ENCODE measurements around the gene ACER3. TPM values are rescaled to one million over a fixed set of nuclear protein-coding genes. Genes with fewer than 3 reads are reported as not detected.

ACER3 gene
- polyA plus RNA-seq, 1 experiment, result 11.2 TPM

DNA sequence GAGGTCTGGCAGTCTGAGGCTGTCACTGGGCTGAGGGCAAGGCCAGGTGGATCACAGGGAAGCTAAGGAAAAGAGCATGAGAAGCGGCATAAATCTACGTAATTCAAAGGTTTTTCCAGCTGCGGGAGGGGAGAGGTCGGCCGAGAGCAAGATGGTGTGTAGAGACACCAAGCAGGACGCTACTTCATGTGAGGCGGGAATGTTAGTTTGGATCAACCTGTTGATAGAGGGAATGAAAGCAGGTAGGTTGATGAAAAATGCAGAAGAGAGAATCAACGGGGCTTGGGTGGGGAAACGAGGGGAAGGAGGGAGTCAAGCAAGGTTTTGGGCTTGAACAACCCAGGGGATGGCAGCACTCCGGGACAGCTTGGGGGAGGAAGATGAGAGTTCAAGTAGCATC lies 176.3 kb downstream of the ACER3 start:
- Histone ChIP-seq H3K27ac (ENCODE audit: low read depth, low read length) (no peak overlapping the region), H3K4me3 (ENCODE audit: low read depth, low read length) (no peak overlapping the region), H3K27me3 (ENCODE audit: control insufficient read depth, insufficient read depth, low read length) (peaks cover 14% of the 10 kb centered on the region), H3K9me3 (ENCODE audit: control insufficient read depth, insufficient read depth, low read length) (peaks cover 5% of the 10 kb centered on the region; the same call in 1 of the 2 replicates)
- CTCF ChIA-PET, result interaction anchor here (2.5 kb wide), 1 partner anchor 117 kb away, joined by 8 read pairs; no protein-coding TSS in a partner anchor
- POLR2A ChIA-PET, result no interaction called here
- no peak for DNase-seq (ENCODE audit: low read depth, low spot score)
- no peak for TF ChIP-seq CTCF (IDR thresholded peaks at IDR 0.05; ENCODE audit: low read depth, low read length)

DNA sequence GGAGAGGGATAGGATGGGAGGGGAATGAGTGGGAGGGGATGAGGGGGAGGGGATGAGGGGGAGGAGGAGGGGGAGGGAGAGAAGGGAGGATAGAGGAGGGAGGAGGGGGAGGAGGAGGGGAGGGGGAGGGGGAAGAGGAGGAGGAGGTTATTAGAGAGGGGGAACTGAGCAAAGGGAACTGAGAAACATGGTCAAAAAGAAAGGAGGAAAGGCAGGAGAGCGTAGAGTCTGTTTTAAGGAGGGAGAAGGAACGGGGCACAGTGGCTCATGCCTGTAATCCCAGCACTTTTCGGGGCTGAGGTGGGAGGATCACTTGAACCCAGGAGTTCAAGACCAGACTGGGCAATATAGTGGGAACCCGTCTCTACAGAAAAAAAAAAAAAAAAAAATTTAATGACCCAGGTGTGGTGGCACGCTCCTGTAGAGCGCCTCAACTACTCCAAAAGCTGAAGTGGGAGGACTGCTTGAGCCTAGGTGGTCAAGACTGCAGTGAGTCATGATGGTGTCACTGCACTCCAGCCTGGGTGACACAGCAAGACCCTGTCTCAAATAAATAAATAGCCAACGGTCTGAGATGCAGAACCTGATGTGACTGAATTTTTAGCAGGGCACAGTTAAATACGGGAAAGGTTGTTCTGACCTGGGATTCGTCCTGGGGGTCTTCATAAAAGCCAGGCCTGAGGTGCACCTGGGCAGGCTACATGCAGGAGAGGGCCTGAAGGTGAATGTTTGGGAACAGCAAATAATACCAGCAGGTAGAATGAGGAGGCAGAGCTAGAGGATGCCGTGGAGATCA lies 177.5 kb downstream of the ACER3 start:
- ChIA-PET CTCF (interaction anchor here (0.9 to 2.5 kb wide), 3 partner anchors 118 to 303 kb away, joined by 5 to 16 read pairs (median 8); no protein-coding TSS in a partner anchor), POLR2A (no interaction called here)
- H3K9me3 ChIP-seq (ENCODE audit: control insufficient read depth, insufficient read depth, low read length), result peaks cover 5% of the 10 kb centered on the region; the same call in 1 of the 2 replicates
- DNase-seq (ENCODE audit: low read depth, low spot score), result no peak
- TF ChIP-seq CTCF (IDR thresholded peaks at IDR 0.05; ENCODE audit: low read depth, low read length), result no peak
- H3K4me3 ChIP-seq (ENCODE audit: low read depth, low read length), result no peak overlapping the region
- H3K27ac ChIP-seq (ENCODE audit: low read depth, low read length), result no peak overlapping the region
- peaks cover 14% of the 10 kb centered on the region for H3K27me3 ChIP-seq (ENCODE audit: control insufficient read depth, insufficient read depth, low read length)

- no peak overlapping the region for H3K27ac ChIP-seq (ENCODE audit: low read depth, low read length)
- POLR2A ChIA-PET, result no interaction called here
Measured at GRCh38 chr11:77038825-77039326, 178.2 kb downstream of the ACER3 start.

DNA sequence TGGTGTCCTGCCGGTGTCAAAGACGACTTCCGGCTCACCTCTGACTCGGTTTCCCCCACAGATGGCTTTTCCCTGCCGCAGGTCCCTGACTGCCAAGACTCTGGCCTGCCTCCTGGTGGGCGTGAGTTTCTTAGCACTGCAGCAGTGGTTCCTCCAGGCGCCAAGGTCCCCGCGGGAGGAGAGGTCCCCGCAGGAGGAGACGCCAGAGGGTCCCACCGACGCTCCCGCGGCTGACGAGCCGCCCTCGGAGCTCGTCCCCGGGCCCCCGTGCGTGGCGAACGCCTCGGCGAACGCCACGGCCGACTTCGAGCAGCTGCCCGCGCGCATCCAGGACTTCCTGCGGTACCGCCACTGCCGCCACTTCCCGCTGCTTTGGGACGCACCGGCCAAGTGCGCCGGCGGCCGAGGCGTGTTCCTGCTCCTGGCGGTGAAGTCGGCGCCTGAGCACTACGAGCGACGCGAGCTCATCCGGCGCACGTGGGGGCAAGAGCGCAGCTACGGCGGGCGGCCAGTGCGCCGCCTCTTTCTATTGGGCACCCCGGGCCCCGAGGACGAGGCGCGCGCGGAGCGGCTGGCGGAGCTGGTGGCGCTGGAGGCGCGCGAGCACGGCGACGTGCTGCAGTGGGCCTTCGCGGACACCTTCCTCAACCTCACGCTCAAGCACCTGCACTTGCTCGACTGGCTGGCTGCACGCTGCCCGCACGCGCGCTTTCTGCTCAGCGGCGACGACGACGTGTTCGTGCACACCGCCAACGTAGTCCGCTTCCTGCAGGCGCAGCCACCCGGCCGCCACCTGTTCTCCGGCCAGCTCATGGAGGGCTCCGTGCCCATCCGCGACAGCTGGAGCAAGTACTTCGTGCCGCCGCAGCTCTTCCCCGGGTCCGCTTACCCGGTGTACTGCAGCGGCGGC lies 179.0 kb downstream of the ACER3 start:
- peak; percentile 58 for TF ChIP-seq CTCF (IDR thresholded peaks at IDR 0.05; ENCODE audit: low read depth, low read length)
- H3K27me3 ChIP-seq (ENCODE audit: control insufficient read depth, insufficient read depth, low read length), result peaks cover 14% of the 10 kb centered on the region
- CTCF ChIA-PET, result interaction anchor here (0.7 to 2.0 kb wide), 12 partner anchors 8 to 307 kb away, joined by 3 to 16 read pairs (median 4); no protein-coding TSS in a partner anchor
- POLR2A ChIA-PET, result no interaction called here
- no peak overlapping the region for H3K27ac ChIP-seq (ENCODE audit: low read depth, low read length)
- H3K4me3 ChIP-seq (ENCODE audit: low read depth, low read length), result peak overlapping the region; percentile 43
- DNase-seq (ENCODE audit: low read depth, low spot score), result no peak
- peaks cover 5% of the 10 kb centered on the region; the same call in 1 of the 2 replicates for H3K9me3 ChIP-seq (ENCODE audit: control insufficient read depth, insufficient read depth, low read length)

More at GRCh38 chr11:77038825-77039326, 178.2 kb downstream of the ACER3 start:
- CTCF ChIA-PET, result interaction anchor here (0.9 to 2.0 kb wide), 6 partner anchors 8 to 306 kb away, joined by 3 to 16 read pairs (median 7); no protein-coding TSS in a partner anchor
- H3K9me3 ChIP-seq (ENCODE audit: control insufficient read depth, insufficient read depth, low read length), result peaks cover 5% of the 10 kb centered on the region; the same call in 1 of the 2 replicates
- H3K27me3 ChIP-seq (ENCODE audit: control insufficient read depth, insufficient read depth, low read length), result peaks cover 14% of the 10 kb centered on the region
- TF ChIP-seq CTCF (IDR thresholded peaks at IDR 0.05; ENCODE audit: low read depth, low read length), result no peak
- no peak for DNase-seq (ENCODE audit: low read depth, low spot score)
- H3K4me3 ChIP-seq (ENCODE audit: low read depth, low read length), result no peak overlapping the region
